OCI-LY3 (cell line): ENCODE results near the gene SLC39A3.

ENCODE experiments used
- H2AFZ ChIP-seq: fragments of 200-600, 300-600 bp; shearing (Covaris generic); 2 replicates; pipeline ENCODE4 v1.6.0; 2014; ENCODE audit warnings: antibody characterized with exemption, low read depth, low read length
- H3K27ac ChIP-seq: fragments of 200-600, 300-600 bp; sonication (generic); 2 replicates; pipeline ENCODE4 v1.5.1; 2014; ENCODE audit warnings: mild to moderate bottlenecking, low read length, moderate library complexity, mixed read lengths
- H3K27me3 ChIP-seq: fragments of 200-600, 300-600 bp; sonication (generic); 2 replicates; pipeline ENCODE4 v1.6.1; 2014; ENCODE audit warnings: low read depth, low read length, mixed read lengths
- H3K36me3 ChIP-seq: fragments of 200-600, 300-600 bp; sonication (generic); replicated peaks from 2 replicates; pipeline ENCODE3; 2014; ENCODE audit warnings: low read depth, low read length, mixed read lengths
- H3K4me1 ChIP-seq: fragments of 300-600, 200-600 bp; sonication (generic); 2 replicates; pipeline ENCODE4 v1.6.1; 2014; ENCODE audit warnings: low read length, mixed read lengths
- H3K4me2 ChIP-seq: fragments of 200-600, 300-600 bp; sonication (generic); 2 replicates; pipeline ENCODE4 v1.6.1; 2014; ENCODE audit warnings: low read length, mixed read lengths
- H3K4me3 ChIP-seq: fragments of 300-600, 200-600 bp; sonication (generic); 2 replicates; pipeline ENCODE4 v1.5.1; 2014; ENCODE audit warnings: antibody characterized with exemption, mild to moderate bottlenecking, low read length, moderate library complexity
- H3K79me2 ChIP-seq: fragments of 300-600, 200-600 bp; shearing (Covaris generic); 2 replicates; pipeline ENCODE4 v1.6.1; 2014; ENCODE audit warnings: mild to moderate bottlenecking, low read length, mixed read lengths
- H3K9ac ChIP-seq: fragments of 300-600, 200-600 bp; shearing (Covaris generic); 2 replicates; pipeline ENCODE4 v1.6.0; 2014; ENCODE audit warnings: mild to moderate bottlenecking, low read length, moderate library complexity
- H3K9me3 ChIP-seq: fragments of 200-600, 300-600 bp; shearing (Covaris generic); 2 replicates; pipeline ENCODE4 v1.6.1; 2014; ENCODE audit warnings: low read length, mixed read lengths; ENCODE audit not compliant: insufficient read depth
- H4K20me1 ChIP-seq: fragments of 200-600, 300-600 bp; sonication (generic); 2 replicates; pipeline ENCODE4 v1.6.1; 2016; ENCODE audit warnings: low read length, mixed read lengths; ENCODE audit not compliant: insufficient read depth
- CTCF ChIP-seq: fragments of 200-600, 300-600 bp; sonication (generic); IDR thresholded peaks from 2 replicates; pipeline ENCODE4 v1.5.1; 2014; ENCODE audit warnings: antibody characterized with exemption, low read length, low read depth
- EZH2phosphoT487 ChIP-seq: fragments of 200-600 bp; shearing (Covaris generic); IDR thresholded peaks from 2 replicates; pipeline ENCODE4 v1.6.1; 2018; ENCODE audit warnings: antibody characterized with exemption, mixed run types, low read depth

Gene SLC39A3

GRCh38 chr19:2735374-2735773 is 4.4 kb downstream of the SLC39A3 start:
- Histone ChIP-seq H3K4me1 (no peaks in the 10 kb centered on the region), H3K79me2 (peaks cover 22% of the 10 kb centered on the region), H3K27me3 (no peaks in the 10 kb centered on the region), H3K9ac (no peak overlapping the region), H4K20me1 (no peaks in the 10 kb centered on the region; the same call in 1 of the 2 replicates), H3K4me3 (no peak overlapping the region), H3K27ac (no peak overlapping the region), H3K9me3 (peaks cover 5% of the 10 kb centered on the region), H3K36me3 (peaks cover 25% of the 10 kb centered on the region), H3K4me2 (no peak overlapping the region), H2AFZ (no peak overlapping the region)
- TF ChIP-seq EZH2phosphoT487 (no peak), CTCF (no peak)

DNA sequence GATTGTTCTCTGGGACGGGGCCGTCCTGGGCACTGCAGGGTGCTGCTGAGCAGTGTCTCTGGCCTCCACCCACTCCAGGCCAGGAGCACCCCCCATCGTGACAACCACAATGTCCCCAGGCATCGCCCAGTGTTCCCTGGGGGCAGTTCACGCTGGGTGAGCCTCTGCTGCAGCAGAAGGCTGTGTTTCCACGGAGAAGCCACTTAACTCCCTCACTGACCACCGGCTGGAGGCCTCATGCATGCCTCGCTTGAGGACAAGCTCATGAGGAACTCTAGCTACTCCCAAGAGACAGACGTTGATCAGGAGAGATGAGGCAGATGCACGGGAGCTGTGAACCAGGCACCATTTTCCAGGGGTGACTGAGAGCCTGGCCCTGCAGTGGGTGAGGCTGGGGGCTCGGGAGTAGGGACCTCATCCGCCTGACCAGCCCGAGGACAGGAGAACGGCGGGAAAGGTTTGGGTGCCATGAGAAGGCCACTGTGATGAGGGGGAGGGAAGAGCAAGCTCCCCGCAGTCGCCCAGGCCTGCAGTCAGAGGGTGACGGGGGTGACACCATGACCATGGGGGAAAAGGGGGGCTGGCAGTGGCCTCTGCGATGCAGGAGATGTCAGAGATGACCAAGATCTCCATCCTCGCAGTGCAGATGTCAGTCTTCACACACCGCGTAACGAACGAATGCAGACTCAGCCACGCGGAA is 5.1 kb downstream of the SLC39A3 start:
- Histone ChIP-seq H3K9ac (no peak overlapping the region), H3K4me3 (no peak overlapping the region), H3K4me1 (no peaks in the 10 kb centered on the region), H3K27ac (no peak overlapping the region), H4K20me1 (no peaks in the 10 kb centered on the region; the same call in 1 of the 2 replicates), H3K4me2 (no peak overlapping the region), H3K9me3 (peaks cover 5% of the 10 kb centered on the region), H2AFZ (no peak overlapping the region), H3K27me3 (no peaks in the 10 kb centered on the region), H3K36me3 (peaks cover 25% of the 10 kb centered on the region), H3K79me2 (peaks cover 22% of the 10 kb centered on the region)
- TF ChIP-seq CTCF = no peak
- no peak for TF ChIP-seq EZH2phosphoT487

GRCh38 chr19:2733930-2734588 is 5.8 kb downstream of the SLC39A3 start:
- Histone ChIP-seq H3K27ac (no peak overlapping the region), H3K4me2 (no peak overlapping the region), H4K20me1 (no peaks in the 10 kb centered on the region; the same call in 1 of the 2 replicates), H3K36me3 (peaks cover 25% of the 10 kb centered on the region), H2AFZ (no peak overlapping the region), H3K9me3 (peaks cover 5% of the 10 kb centered on the region), H3K27me3 (no peaks in the 10 kb centered on the region), H3K9ac (no peak overlapping the region), H3K4me1 (no peaks in the 10 kb centered on the region), H3K4me3 (no peak overlapping the region), H3K79me2 (peaks cover 16% of the 10 kb centered on the region)
- TF ChIP-seq CTCF = no peak
- TF ChIP-seq EZH2phosphoT487 = no peak

GRCh38 chr19:2732883-2733282 is 6.9 kb downstream of the SLC39A3 start:
- no peak overlapping the region for H3K27ac ChIP-seq
- H3K27me3 ChIP-seq = no peaks in the 10 kb centered on the region
- peaks cover 25% of the 10 kb centered on the region for H3K36me3 ChIP-seq
- H4K20me1 ChIP-seq = no peaks in the 10 kb centered on the region; the same call in 1 of the 2 replicates
- H2AFZ ChIP-seq = no peak overlapping the region
- no peak overlapping the region for H3K4me2 ChIP-seq
- H3K4me1 ChIP-seq = no peaks in the 10 kb centered on the region
- TF ChIP-seq CTCF (no peak), EZH2phosphoT487 (no peak)
- peaks cover 9% of the 10 kb centered on the region; the same call in 1 of the 2 replicates for H3K79me2 ChIP-seq
- H3K4me3 ChIP-seq = no peak overlapping the region
- no peak overlapping the region for H3K9ac ChIP-seq
- H3K9me3 ChIP-seq = peaks cover 5% of the 10 kb centered on the region
